ENCODE measurements around the gene GSC2. TPM values are rescaled to one million over a fixed set of nuclear protein-coding genes. Genes with fewer than 3 reads are reported as not detected.

GSC2 gene
- total and polyA plus RNA-seq, 11 donors: not detected

GRCh38 chr22:19176175-19176643 is 26.1 kb upstream of the GSC2 start:
- Histone ChIP-seq H3K9me3 (no peaks in the 10 kb centered on the region), H3K27me3 (no peaks in the 10 kb centered on the region), H3K4me3 (no peak overlapping the region), H3K36me3 (no peaks in the 10 kb centered on the region), H3K4me1 (peaks cover 16 to 70% (median 50%) of the 10 kb centered on the region in 12 donors), H3K27ac (no peak overlapping the region)
- no peak for TF ChIP-seq CTCF (IDR thresholded peaks at IDR 0.05)
- no peak for TF ChIP-seq POLR2A (IDR thresholded peaks at IDR 0.05)
- 60 to 73% (median 66%) methylated on average over 12 of the region's 12 CpGs for WGBS, 4 donors
- DNase-seq (no peak), ATAC-seq (no peak)
- intact Hi-C loops (cut with DNase I): loop anchor here in 3 of 10 donors (5.0 kb wide), 4 partner anchors 34 to 301 kb away; partner anchors contain the start of genes CDC45 (in 2 of the 3), UFD1 (in 2 of the 3), ESS2 (in 1 of the 3) and HIRA (in 1 of the 3)

- peaks cover 16 to 75% (median 53%) of the 10 kb centered on the region in 12 donors for H3K4me1 ChIP-seq
- 73 to 85% (median 77%) methylated on average over 19 to 21 of the region's 21 CpGs for WGBS, 4 donors
- ATAC-seq (no peak), DNase-seq (no peak)
- intact Hi-C loops (cut with DNase I): loop anchor here in 3 of 10 donors (5.0 kb wide), 4 partner anchors 33 to 302 kb away; partner anchors contain the start of genes CDC45 (in 2 of the 3), UFD1 (in 2 of the 3), ESS2 (in 1 of the 3) and HIRA (in 1 of the 3)
- TF ChIP-seq CTCF (IDR thresholded peaks at IDR 0.05): no peak
- no peak for TF ChIP-seq POLR2A (IDR thresholded peaks at IDR 0.05)
- no peaks in the 10 kb centered on the region for H3K36me3 ChIP-seq
- no peaks in the 10 kb centered on the region for H3K9me3 ChIP-seq
- H3K4me3 ChIP-seq: no peak overlapping the region
- H3K27ac ChIP-seq: peak overlapping the region in 1 of 12 donors; percentile 73
- no peaks in the 10 kb centered on the region for H3K27me3 ChIP-seq
These were observed 25.6 kb upstream of the GSC2 start for GRCh38 chr22:19175602-19176174.

GRCh38 chr22:19175026-19175601 is 25.0 kb upstream of the GSC2 start:
- intact Hi-C loops (cut with DNase I): loop anchor here in 3 of 10 donors (5.0 kb wide), 4 partner anchors 33 to 302 kb away; partner anchors contain the start of genes CDC45 (in 2 of the 3), UFD1 (in 2 of the 3), ESS2 (in 1 of the 3) and HIRA (in 1 of the 3)
- Histone ChIP-seq H3K4me1 (peaks cover 16 to 81% (median 57%) of the 10 kb centered on the region in 12 donors), H3K36me3 (no peaks in the 10 kb centered on the region), H3K9me3 (no peaks in the 10 kb centered on the region), H3K4me3 (no peak overlapping the region), H3K27ac (peak overlapping the region in 7 of 12 donors; percentile 14 to 73 (median 50)), H3K27me3 (peaks cover 0 to 5% (median 0%) of the 10 kb centered on the region in 9 donors)
- TF ChIP-seq CTCF (IDR thresholded peaks at IDR 0.05): no peak
- TF ChIP-seq POLR2A (IDR thresholded peaks at IDR 0.05): no peak
- DNase-seq: no peak
- ATAC-seq: no peak
- WGBS, 4 donors: 56 to 75% (median 73%) methylated on average over 5 to 7 of the region's 7 CpGs

All from heart left ventricle (tissue), 16 donors.